HL-60 (cell line): ENCODE measurements around the gene VDR.
A peak's percentile ranks its signal among the peaks of the same experiment; 100 is the strongest.

Experiments used
- DNase-seq, 2 experiments: peaks; one replicate each; pipeline ENCODE4 v3.0.0-alpha.2; 2010 to 2020; ENCODE audit warnings: low read depth in 1 of 2, low spot score in 1 of 2
- H3K27ac ChIP-seq: fragments of 250-450 bp; sonication (Bioruptor Pico); replicated peaks from 2 replicates; pipeline ENCODE4 v1.5.1; 2020; ENCODE audit warnings: mild to moderate bottlenecking, moderate library complexity
- H3K27me3 ChIP-seq: fragments of 250-450 bp; sonication (Bioruptor Pico); 2 replicates; pipeline ENCODE4 v1.5.1; 2021; ENCODE audit warnings: mild to moderate bottlenecking, moderate library complexity; ENCODE audit not compliant: insufficient read depth, poor library complexity, severe bottlenecking
- H3K4me3 ChIP-seq: replicated peaks from 2 replicates; pipeline ENCODE4 v1.5.1; 2011; ENCODE audit warnings: mild to moderate bottlenecking, control low read depth, low read length; ENCODE audit not compliant: insufficient read depth
- CTCF ChIP-seq: IDR thresholded peaks from one replicate; pipeline ENCODE4 v1.5.1; 2011; ENCODE audit warnings: low read length, control low read depth, inconsistent platforms; ENCODE audit not compliant: insufficient read depth
- GABPA ChIP-seq: IDR thresholded peaks from 2 replicates; pipeline ENCODE4 v1.6.1; 2012; ENCODE audit warnings: low read depth
- POLR2AphosphoS5 ChIP-seq: IDR thresholded peaks from 2 replicates; pipeline ENCODE4 v1.6.1; 2012; ENCODE audit warnings: low read depth
- REST ChIP-seq: IDR thresholded peaks from 2 replicates; pipeline ENCODE4 v1.6.1; 2012; ENCODE audit warnings: low read depth; ENCODE audit not compliant: insufficient replicate concordance
- SPI1 ChIP-seq: IDR thresholded peaks from 2 replicates; pipeline ENCODE4 v1.6.1; 2012; ENCODE audit warnings: low read depth, mild to moderate bottlenecking, borderline replicate concordance

The VDR gene

GRCh38 chr12:47942614-47943225 is 37.9 kb upstream of the VDR start:
- DNase-seq: no peak
- Histone ChIP-seq H3K4me3 (no peak overlapping the region), H3K27me3 (no peaks in the 10 kb centered on the region), H3K27ac (no peak overlapping the region)
- no peak for TF ChIP-seq SPI1
- no peak for TF ChIP-seq REST
- no peak for TF ChIP-seq GABPA
- no peak for TF ChIP-seq POLR2AphosphoS5
- TF ChIP-seq CTCF: no peak

GRCh38 chr12:47941871-47942613 is 37.2 kb upstream of the VDR start:
- Histone ChIP-seq H3K4me3 (no peak overlapping the region), H3K27me3 (no peaks in the 10 kb centered on the region), H3K27ac (no peak overlapping the region)
- peak; percentile 0 for TF ChIP-seq CTCF
- TF ChIP-seq SPI1: no peak
- no peak for DNase-seq

- DNase-seq: peak in 1 of 2 experiments; percentile 72
- TF ChIP-seq GABPA (no peak), SPI1 (peak; percentile 54; the same call in 1 of the 2 replicates)
- Histone ChIP-seq H3K27me3 (no peaks in the 10 kb centered on the region), H3K4me3 (no peak overlapping the region), H3K27ac (no peak overlapping the region)
Measured at GRCh38 chr12:47941475-47941780, 36.6 kb upstream of the VDR start.

GRCh38 chr12:47940773-47941474 is 36.1 kb upstream of the VDR start:
- no peak overlapping the region for H3K27ac ChIP-seq
- TF ChIP-seq SPI1 (no peak), CTCF (no peak), REST (no peak), GABPA (no peak), POLR2AphosphoS5 (no peak)
- no peak for DNase-seq
- H3K4me3 ChIP-seq: no peak overlapping the region
- H3K27me3 ChIP-seq: no peaks in the 10 kb centered on the region
